Activated effector memory CD4-positive, alpha-beta T cell treated with Interleukin-2 at 50 U/mL for 16 hours (primary cell): ENCODE measurements around the gene RAB12.
"Not testable (repeated sequence)": the region's sequence is repeated elsewhere in the genome, so short reads cannot be mapped to it uniquely, and the experiment has no call there.

Experiments
- DNase-seq: peaks from one replicate; pipeline ENCODE4 v3.0.0-alpha.2; 2020

The RAB12 gene

GRCh38 chr18:8608795-8609658 is at the start of gene RAB12:
Gene RAB12 (plus strand): TSS chr18:8609437. CDS start chr18:8609440, 3 bp downstream.
- peak; percentile 83 for DNase-seq

GRCh38 chr18:8559612-8560186 is 49.5 kb upstream of the RAB12 start:
- no peak for DNase-seq

GRCh38 chr18:8561123-8561910 is 47.9 kb upstream of the RAB12 start:
- DNase-seq = no peak

GRCh38 chr18:8562070-8562469 is 47.2 kb upstream of the RAB12 start:
- no peak for DNase-seq

- no peak for DNase-seq
Observed at GRCh38 chr18:8562919-8563318, 46.3 kb upstream of the RAB12 start.

GRCh38 chr18:8571399-8571798 is 37.8 kb upstream of the RAB12 start:
- no peak for DNase-seq

- DNase-seq = not testable (repeated sequence)
Observed at GRCh38 chr18:8573766-8574165, 35.5 kb upstream of the RAB12 start.

- no peak for DNase-seq
Observed at GRCh38 chr18:8584798-8585197, 24.4 kb upstream of the RAB12 start.

- no peak for DNase-seq
Observed at GRCh38 chr18:8586941-8587340, 22.3 kb upstream of the RAB12 start.

GRCh38 chr18:8595445-8595844 is 13.8 kb upstream of the RAB12 start:
- no peak for DNase-seq

- no peak for DNase-seq
Observed at GRCh38 chr18:8601277-8602032, 7.8 kb upstream of the RAB12 start.

- no peak for DNase-seq
Observed at GRCh38 chr18:8602040-8602439, 7.2 kb upstream of the RAB12 start.

- no peak for DNase-seq
Observed at GRCh38 chr18:8602557-8602956, 6.7 kb upstream of the RAB12 start.

GRCh38 chr18:8603663-8604520 is 5.3 kb upstream of the RAB12 start:
- no peak for DNase-seq

GRCh38 chr18:8605974-8606373 is 3.3 kb upstream of the RAB12 start:
- no peak for DNase-seq

- no peak for DNase-seq
Observed at GRCh38 chr18:8607776-8608742, 1.2 kb upstream of the RAB12 start.

GRCh38 chr18:8609659-8610458 is 622 bp downstream of the RAB12 start:
- DNase-seq = no peak

- no peak for DNase-seq
Observed at GRCh38 chr18:8610459-8610851, 1.2 kb downstream of the RAB12 start.

- no peak for DNase-seq
Observed at GRCh38 chr18:8611916-8612576, 2.8 kb downstream of the RAB12 start.
